A549 (cell line): ENCODE data around the gene TRIM25. TPM values are rescaled to one million over a fixed set of nuclear protein-coding genes. Genes with fewer than 3 reads are reported as not detected.

Source experiments
- ATAC-seq, 2 experiments: fragments of 200-7000 bp in 1 of 2; fragments of >200 bp in 1 of 2; cut with Nextera tagmentation in 1 of 2; cut with Tn5 transposase in 1 of 2; 3 replicates each; pipeline versions ENCODE4 v1.8.0 to v1.9.1; 2018 to 2020; ENCODE audit warnings: mild to moderate bottlenecking in 1 of 2, moderate library complexity in 1 of 2
- CTCF ChIA-PET: fragments of 300-600 bp; sonication (Branson Sonifier 250); formaldehyde crosslinking; extraction: SDS; loops from one replicate; lab custom pipeline; 2021; ENCODE audit warnings: antibody characterized with exemption, inconsistent platforms; lab: Yijun Ruan, JAX
- POLR2A ChIA-PET: fragments of 350-600 bp; formaldehyde crosslinking; extraction: SDS; loops from one replicate; lab custom pipeline; 2021; ENCODE audit warnings: antibody characterized with exemption, inconsistent platforms; lab: Yijun Ruan, JAX
- DNase-seq, 2 experiments: peaks; one replicate each; pipeline versions ENCODE4 v3.0.0 to v3.0.0-alpha.2; 2011 to 2016; ENCODE audit warnings: low read depth in 1 of 2, low spot score in 1 of 2
- FAIRE-seq: peaks from 2 replicates; lab custom pipeline; 2011; peaks lifted over from hg19 to GRCh38; lab: Jason Lieb, UNC
- H3K27ac ChIP-seq, 2 experiments: fragments of >200 bp; sonication (Bioruptor Twin); formaldehyde crosslinking; 3 replicates each; pipeline ENCODE4 v1.5.1; 2016 to 2017
- H3K4me1 ChIP-seq: fragments of >200 bp; sonication (Bioruptor Twin); formaldehyde crosslinking; 3 replicates; pipeline ENCODE4 v1.6.1; 2016
- H3K4me2 ChIP-seq: fragments of >200 bp; sonication (Bioruptor Twin); formaldehyde crosslinking; 3 replicates; pipeline ENCODE4 v1.6.1; 2016
- H3K4me3 ChIP-seq: fragments of >200 bp; sonication (Bioruptor Twin); formaldehyde crosslinking; 3 replicates; pipeline ENCODE4 v1.5.1; 2016
- H3K9me3 ChIP-seq: fragments of >200 bp; sonication (Bioruptor Twin); formaldehyde crosslinking; 3 replicates; pipeline ENCODE4 v1.6.1; 2016
- BCL3 ChIP-seq: fragments of >200 bp; sonication (Bioruptor Twin); formaldehyde crosslinking; IDR thresholded peaks from 3 replicates; pipeline ENCODE4 v1.6.1; 2016
- BHLHE40 ChIP-seq: IDR thresholded peaks from 2 replicates; pipeline ENCODE4 v1.6.1; 2012; ENCODE audit warnings: low read depth, low read length, inconsistent platforms
- CBX2 ChIP-seq: fragments of 200-600 bp; sonication (generic); IDR thresholded peaks from 2 replicates; pipeline ENCODE4 v1.6.1; 2016; ENCODE audit warnings: low read depth, mild to moderate bottlenecking, borderline replicate concordance
- CEBPB ChIP-seq, 2 experiments: fragments of >200 bp in 1 of 2; sonication (Bioruptor Twin) in 1 of 2; formaldehyde crosslinking in 1 of 2; IDR thresholded peaks; 2 replicates each; pipeline ENCODE4 v1.6.1; 2012 to 2016
- FOXS1 ChIP-seq: fragments of 250-450 bp; sonication (Bioruptor Pico); IDR thresholded peaks from 2 replicates; pipeline ENCODE4 v1.5.0; 2020; ENCODE audit warnings: mild to moderate bottlenecking, moderate library complexity
- HES2 ChIP-seq: fragments of >200 bp; sonication (Bioruptor Twin); formaldehyde crosslinking; IDR thresholded peaks from 2 replicates; pipeline ENCODE4 v1.6.1; 2016
- HOXB13 ChIP-seq: fragments of 250-450 bp; sonication (Bioruptor Pico); IDR thresholded peaks from 2 replicates; pipeline ENCODE4 v1.5.0; 2020; ENCODE audit warnings: low read depth, mild to moderate bottlenecking, moderate library complexity
- HOXB5 ChIP-seq: fragments of 250-450 bp; sonication (Bioruptor Pico); IDR thresholded peaks from 2 replicates; pipeline ENCODE4 v1.5.0; 2020; ENCODE audit warnings: mild to moderate bottlenecking, moderate library complexity
- JUN ChIP-seq, 2 experiments: fragments of >200 bp; sonication (Bioruptor Twin); formaldehyde crosslinking; IDR thresholded peaks; 2 replicates in 1 of 2; 3 replicates in 1 of 2; pipeline ENCODE4 v1.6.1; 2016 to 2017
- MAZ ChIP-seq: fragments of 150-350 bp; IDR thresholded peaks from 2 replicates; pipeline ENCODE4 v1.6.1; 2014; ENCODE audit warnings: antibody characterized with exemption, low read depth, low read length, borderline replicate concordance
- POLR2A ChIP-seq: IDR thresholded peaks from 2 replicates; pipeline ENCODE4 v1.6.1; 2012; ENCODE audit warnings: mild to moderate bottlenecking, low read length
- RARB ChIP-seq: fragments of 250-450 bp; sonication (Bioruptor Pico); IDR thresholded peaks from 2 replicates; pipeline ENCODE4 v1.8.0; 2021; ENCODE audit warnings: mild to moderate bottlenecking, moderate library complexity
- REST ChIP-seq: fragments of 200-600 bp; sonication (generic); IDR thresholded peaks from 2 replicates; pipeline ENCODE4 v1.6.1; 2016; ENCODE audit warnings: antibody characterized with exemption, mild to moderate bottlenecking, moderate library complexity
- RNF2 ChIP-seq: fragments of 200-600 bp; sonication (generic); IDR thresholded peaks from 2 replicates; pipeline ENCODE4 v1.6.1; 2016; ENCODE audit warnings: low read depth, mild to moderate bottlenecking, antibody characterized with exemption, moderate library complexity, borderline replicate concordance
- USF2 ChIP-seq: fragments of 450-650 bp; IDR thresholded peaks from 2 replicates; pipeline ENCODE4 v1.6.1; 2014; ENCODE audit warnings: antibody characterized with exemption
- ZSCAN20 ChIP-seq: fragments of 250-450 bp; sonication (Bioruptor Pico); IDR thresholded peaks from 2 replicates; pipeline ENCODE4 v1.8.0; 2022; ENCODE audit warnings: mild to moderate bottlenecking, moderate library complexity
- WGBS: methylation state at CpG from one replicate; pipeline ENCODE4 v1.1.6; 2017; ENCODE audit errors: missing lambda C conversion rate; 5-methylcytosine and 5-hydroxymethylcytosine counted together
- polyA plus RNA-seq, 4 experiments: library from polyadenylated mRNA; depleted of rRNA in 3 of 4; stranded (reverse); fragments of >200 nt; fragmentation: RNase III in 1 of 4; extraction: RNeasy Plus Mini Kit Qiagen cat#74134 plus additional on column Dnase treatment in 1 of 4; gene quantifications; 2 replicates in 3 of 4; 3 replicates in 1 of 4; pipeline ENCODE4 v1.2.3, GENCODE V29; 2011 to 2017

Gene TRIM25
- polyA plus RNA-seq, 2 of the 4 experiments (the other 2 are of a cell fraction), result 38.3 to 65.4 TPM

GRCh38 chr17:56883616-56884015 is 30.2 kb downstream of the TRIM25 start:
- WGBS, result 54% methylated on average over 1 of the region's 1 CpG
- ATAC-seq (no peak), DNase-seq (no peak), FAIRE-seq (no peak)
- Histone ChIP-seq H3K9me3 (peaks cover 13% of the 10 kb centered on the region), H3K4me2 (no peak overlapping the region), H3K4me3 (no peak overlapping the region), H3K4me1 (no peaks in the 10 kb centered on the region), H3K27ac (no peak overlapping the region)
- POLR2A ChIA-PET, result interaction anchor here (2.1 kb wide), 1 partner anchor 30 kb away, joined by 6 read pairs; the partner anchor contains the start of gene TRIM25
- CTCF ChIA-PET, result interaction anchor here (0.6 to 2.2 kb wide), 4 partner anchors 10 to 1017 kb away, joined by 3 to 5 read pairs (median 4); no protein-coding TSS in a partner anchor
- no peak for TF ChIP-seq HOXB13
- TF ChIP-seq CBX2, result no peak
- TF ChIP-seq BCL3, result no peak
- TF ChIP-seq USF2, result no peak
- TF ChIP-seq HES2, result no peak
- TF ChIP-seq RARB (CRISPR knock-in tag), result no peak
- TF ChIP-seq MAZ, result no peak
- no peak for TF ChIP-seq HOXB5 (CRISPR knock-in tag)

GRCh38 chr17:56881685-56882295 is 32.1 kb downstream of the TRIM25 start:
- Histone ChIP-seq H3K4me2 (no peak overlapping the region), H3K4me1 (no peaks in the 10 kb centered on the region), H3K27ac (no peak overlapping the region), H3K4me3 (no peak overlapping the region), H3K9me3 (no peaks in the 10 kb centered on the region)
- FAIRE-seq (no peak), ATAC-seq (no peak), DNase-seq (no peak)
- ChIA-PET POLR2A (no interaction called here), CTCF (interaction anchor here (0.9 to 2.1 kb wide), 3 partner anchors 12 to 62 kb away, joined by 4 to 6 read pairs (median 4); no protein-coding TSS in a partner anchor)
- WGBS, result 92% methylated on average over 3 of the region's 3 CpGs
- TF ChIP-seq ZSCAN20, result no peak

GRCh38 chr17:56880571-56880970 is 33.3 kb downstream of the TRIM25 start:
- ATAC-seq (no peak), FAIRE-seq (no peak), DNase-seq (no peak)
- Histone ChIP-seq H3K4me1 (no peaks in the 10 kb centered on the region), H3K9me3 (no peaks in the 10 kb centered on the region), H3K27ac (no peak overlapping the region), H3K4me3 (no peak overlapping the region)
- POLR2A ChIA-PET, result no interaction called here
- 74% methylated on average over 8 of the region's 8 CpGs for WGBS
- CTCF ChIA-PET, result no interaction called here
- TF ChIP-seq USF2 (no peak), FOXS1 (no peak), RNF2 (no peak), BHLHE40 (no peak), CEBPB (IDR thresholded peaks at IDR 0.05) (no peak), POLR2A (no peak), JUN (IDR thresholded peaks at IDR 0.05) (no peak), REST (no peak)
- TF ChIP-seq, all 56 proteins: peak for 0
- no peak overlapping the region for H3K4me2 ChIP-seq
